ENCODE data around the gene IFNL4.
"Not testable (repeated sequence)": the region's sequence is repeated elsewhere in the genome, so short reads cannot be mapped to it uniquely, and the experiment has no call there.

IFNL4 gene

GRCh38 chr19:39248806-39249205 is at the start of gene IFNL4:
Gene IFNL4 (minus strand): TSS chr19:39248856.
- no peak for DNase-seq

DNA sequence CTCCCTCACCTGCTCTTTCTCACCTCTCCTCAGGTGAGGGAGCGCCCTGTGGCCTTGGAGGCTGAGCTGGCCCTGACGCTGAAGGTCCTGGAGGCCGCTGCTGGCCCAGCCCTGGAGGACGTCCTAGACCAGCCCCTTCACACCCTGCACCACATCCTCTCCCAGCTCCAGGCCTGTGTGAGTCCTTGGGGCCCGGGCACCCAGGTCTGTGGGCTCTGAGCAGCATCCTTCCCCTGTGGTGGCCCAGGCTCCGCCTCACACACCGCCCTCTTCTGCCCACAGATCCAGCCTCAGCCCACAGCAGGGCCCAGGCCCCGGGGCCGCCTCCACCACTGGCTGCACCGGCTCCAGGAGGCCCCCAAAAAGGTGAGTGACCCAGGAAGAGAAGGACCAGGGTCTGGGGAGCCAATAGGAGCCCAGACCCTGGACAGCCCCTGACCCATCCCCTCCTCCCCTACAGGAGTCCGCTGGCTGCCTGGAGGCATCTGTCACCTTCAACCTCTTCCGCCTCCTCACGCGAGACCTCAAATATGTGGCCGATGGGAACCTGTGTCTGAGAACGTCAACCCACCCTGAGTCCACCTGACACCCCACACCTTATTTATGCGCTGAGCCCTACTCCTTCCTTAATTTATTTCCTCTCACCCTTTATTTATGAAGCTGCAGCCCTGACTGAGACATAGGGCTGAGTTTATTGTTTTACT is 49.4 kb upstream of the IFNL4 start:
- peak; percentile 56 for DNase-seq

DNA sequence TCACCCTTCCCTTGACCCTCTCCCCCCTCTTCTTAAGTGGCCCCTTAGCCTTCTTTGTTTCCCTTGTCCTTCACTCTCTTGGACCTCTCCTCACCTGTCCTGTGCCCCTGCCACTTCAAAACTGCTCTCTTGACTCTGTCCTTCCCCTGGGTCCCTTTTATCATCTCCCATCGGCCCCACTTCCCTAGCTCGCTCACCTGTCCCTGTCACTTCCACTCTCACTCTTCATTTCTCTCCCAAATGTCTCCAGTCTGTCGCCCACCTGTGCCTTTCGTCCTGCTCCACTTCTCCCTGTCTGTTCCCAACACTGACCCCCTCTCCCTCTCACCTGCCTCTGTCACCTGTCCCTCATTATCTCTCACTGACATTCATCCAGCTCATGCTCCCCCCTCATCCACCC is 48.2 kb upstream of the IFNL4 start:
- no peak for DNase-seq

GRCh38 chr19:39296055-39296645 is 47.5 kb upstream of the IFNL4 start, which contains the start of gene IFNL1:
Gene IFNL1 (plus strand): TSS chr19:39296407. CDS start chr19:39296422, 15 bp downstream.
- DNase-seq, result no peak

- no peak for DNase-seq
Observed at GRCh38 chr19:39293394-39293793, 44.7 kb upstream of the IFNL4 start.

DNA sequence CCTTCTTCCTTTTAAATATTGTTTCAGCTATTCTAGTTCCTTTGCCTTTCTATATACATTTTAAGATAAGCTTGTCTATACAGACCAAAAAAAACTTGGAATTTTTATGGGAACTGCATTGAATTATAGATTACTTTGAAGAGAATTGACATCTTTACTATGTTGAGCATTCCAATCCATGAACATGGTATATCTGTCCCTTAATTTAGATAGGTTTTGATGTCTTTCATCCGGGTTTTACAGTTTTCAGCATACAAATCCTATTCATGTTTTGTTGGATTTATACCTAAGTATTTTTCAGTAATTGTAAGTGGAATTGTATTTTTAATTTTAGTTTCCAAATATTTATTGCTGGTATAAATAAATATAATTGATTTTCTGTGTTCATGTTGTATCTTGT is 35.4 kb upstream of the IFNL4 start:
- DNase-seq, result no peak

DNA sequence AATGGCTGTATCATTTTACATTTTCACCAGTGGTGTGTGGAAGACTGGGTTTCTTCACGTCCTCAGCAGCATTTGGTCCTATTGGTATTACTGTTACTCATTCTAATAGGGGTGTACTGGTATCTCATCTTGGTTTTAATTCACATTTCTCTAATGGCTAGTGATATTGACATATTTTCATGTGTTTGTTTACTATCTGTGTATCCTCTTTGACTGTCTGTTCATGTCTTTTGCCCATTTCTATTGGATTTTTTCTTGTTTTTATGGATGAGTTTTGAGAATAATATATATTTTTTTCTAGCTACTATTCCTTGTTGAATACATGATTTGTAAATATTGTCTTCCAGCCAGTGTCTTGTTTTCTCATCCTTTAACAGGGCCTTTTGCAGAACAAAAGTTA is 33.4 kb upstream of the IFNL4 start:
- DNase-seq, result no peak

- DNase-seq, result no peak
Observed at GRCh38 chr19:39277598-39277997, 28.9 kb upstream of the IFNL4 start.

DNA sequence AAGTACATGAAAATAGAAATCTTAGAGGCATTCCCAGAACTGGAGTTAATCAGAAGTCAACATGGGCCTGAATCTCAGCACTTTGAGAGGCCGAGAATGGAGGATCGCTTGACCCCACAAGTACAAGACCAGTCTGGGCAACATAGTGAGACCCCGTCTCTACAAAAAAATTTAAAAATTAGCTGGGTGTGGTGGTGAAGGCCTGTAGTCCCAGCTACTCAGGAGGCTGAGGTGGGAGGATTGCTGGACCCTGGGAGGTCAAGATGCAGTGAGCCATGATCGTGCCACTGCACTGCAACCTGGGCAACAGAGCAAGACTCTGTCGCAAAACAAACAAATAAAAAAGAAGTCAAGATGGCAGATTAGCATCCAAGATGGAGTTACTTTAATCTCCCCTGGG is 28.1 kb upstream of the IFNL4 start:
- no peak for DNase-seq

GRCh38 chr19:39275578-39275977 is 26.9 kb upstream of the IFNL4 start:
- no peak for DNase-seq

DNA sequence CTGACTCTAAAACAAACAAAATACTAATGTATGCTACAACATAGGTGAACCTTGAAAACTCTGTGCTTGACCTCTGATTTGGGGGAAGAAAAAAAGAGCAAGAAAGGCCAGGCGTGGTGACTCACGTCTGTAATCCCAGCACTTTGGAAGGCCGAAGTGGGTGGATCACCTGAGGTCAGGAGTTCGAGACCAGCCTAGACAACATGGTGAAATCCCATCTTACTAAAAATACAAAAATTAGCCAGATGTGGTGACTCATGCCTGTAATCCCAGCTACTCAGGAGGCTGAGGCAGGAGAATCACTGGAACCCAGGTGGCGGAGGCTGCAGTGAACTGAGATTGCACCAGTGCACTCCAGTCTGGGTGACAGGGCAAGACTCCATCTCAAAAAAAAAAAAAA is 25.2 kb upstream of the IFNL4 start:
- not testable (repeated sequence) for DNase-seq

GRCh38 chr19:39270036-39270871 is 21.6 kb upstream of the IFNL4 start:
- DNase-seq, result no peak

DNA sequence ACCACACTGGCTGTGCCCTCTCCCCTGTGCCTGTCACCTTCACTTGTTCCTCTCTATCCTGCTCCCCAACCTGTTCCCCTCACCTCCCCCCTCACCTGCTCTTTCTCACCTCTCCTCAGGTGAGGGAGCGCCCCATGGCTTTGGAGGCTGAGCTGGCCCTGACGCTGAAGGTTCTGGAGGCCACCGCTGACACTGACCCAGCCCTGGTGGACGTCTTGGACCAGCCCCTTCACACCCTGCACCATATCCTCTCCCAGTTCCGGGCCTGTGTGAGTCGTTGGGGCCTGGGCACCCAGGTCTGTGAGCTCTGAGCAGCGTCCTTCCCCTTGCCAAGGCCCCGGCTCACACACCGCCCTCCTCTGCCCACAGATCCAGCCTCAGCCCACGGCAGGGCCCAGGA is 20.7 kb upstream of the IFNL4 start:
- DNase-seq, result not testable (repeated sequence)

GRCh38 chr19:39268531-39269223 is 20.0 kb upstream of the IFNL4 start:
- DNase-seq, result not testable (repeated sequence)

- DNase-seq, result not testable (repeated sequence)
Observed at GRCh38 chr19:39268085-39268484, 19.4 kb upstream of the IFNL4 start, which contains the start of gene IFNL2. Gene IFNL2 (plus strand): TSS chr19:39268396. CDS start chr19:39268569, 173 bp downstream.

DNA sequence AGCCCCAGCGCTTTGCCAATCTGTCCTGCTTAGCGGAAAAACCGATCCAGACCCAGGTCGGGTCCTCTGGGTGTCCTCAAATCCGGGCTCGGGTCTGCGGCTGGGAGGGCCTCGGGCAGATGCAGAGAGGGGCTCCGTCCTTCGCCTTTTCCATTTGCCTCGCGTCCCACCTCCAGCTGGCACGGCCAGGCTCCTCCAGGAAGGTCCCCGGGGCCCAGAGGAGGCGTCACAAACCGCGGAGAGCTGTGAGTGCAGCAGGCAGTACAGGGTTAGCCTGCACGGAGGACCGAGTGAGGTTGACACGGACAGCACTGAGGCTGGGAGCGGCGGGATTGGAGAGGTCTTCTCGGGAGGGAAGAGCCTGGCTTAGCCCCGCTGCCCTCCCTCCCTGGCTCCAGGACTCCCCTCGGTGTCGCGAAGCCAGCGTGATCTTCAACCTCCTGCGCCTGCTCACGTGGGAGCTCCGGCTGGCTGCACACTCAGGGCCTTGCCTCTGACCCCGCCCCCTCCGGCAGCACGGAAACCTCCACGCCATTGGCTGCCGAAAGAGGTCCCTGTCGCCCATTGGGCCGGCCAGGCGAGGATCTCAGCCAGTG is 16.8 kb upstream of the IFNL4 start:
- DNase-seq, result no peak

GRCh38 chr19:39264306-39265290 is 15.9 kb upstream of the IFNL4 start:
- no peak for DNase-seq

DNA sequence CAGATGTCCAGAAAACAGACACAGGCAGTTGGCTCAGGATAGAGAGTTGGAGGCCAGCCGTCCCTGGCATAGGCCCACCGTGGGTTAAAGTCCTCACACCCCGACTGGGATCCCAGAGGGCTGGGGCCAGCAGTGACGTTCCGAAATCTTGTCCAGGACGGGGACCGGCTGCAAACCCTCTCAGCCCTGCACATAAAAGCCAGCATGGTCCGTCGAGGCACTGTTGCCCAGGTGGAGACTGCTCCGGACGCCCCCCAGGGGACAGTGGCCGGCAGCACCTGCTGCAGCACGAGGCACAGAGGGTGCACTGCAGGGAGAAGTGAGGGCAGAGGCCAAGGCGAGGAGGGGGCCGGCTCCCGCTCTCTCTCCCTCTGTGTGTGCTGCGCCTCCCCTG is 15.3 kb upstream of the IFNL4 start:
- no peak for DNase-seq

DNA sequence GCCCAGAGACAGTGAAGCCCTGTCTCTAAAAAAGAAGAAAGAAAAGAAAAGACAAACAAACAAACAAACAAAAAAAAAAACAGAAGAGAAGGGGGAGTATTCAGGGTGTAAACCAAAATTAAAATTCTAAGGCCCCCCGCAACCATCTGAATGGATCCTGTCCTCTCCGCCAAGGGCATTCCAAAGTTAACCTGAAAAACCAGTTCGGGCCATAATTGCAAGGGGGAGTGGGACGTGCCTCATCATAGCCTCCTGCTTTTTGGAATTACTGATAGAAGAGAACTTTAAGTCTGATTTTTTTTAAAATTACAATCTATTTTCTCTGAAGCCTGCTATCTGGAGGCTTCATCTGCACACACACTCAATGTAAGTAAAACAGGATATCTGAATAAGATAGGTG is 13.8 kb upstream of the IFNL4 start:
- no peak for DNase-seq

- DNase-seq, result no peak
Observed at GRCh38 chr19:39261704-39262103, 13.0 kb upstream of the IFNL4 start.

GRCh38 chr19:39257227-39257626 is 8.6 kb upstream of the IFNL4 start:
- no peak for DNase-seq

All from CD4-positive, alpha-beta T cell treated with Interleukin-4 for 4 hours (primary cell).